Heart left ventricle (tissue), 16 donors: Measurements from ENCODE around the gene MANBA. TPM values are rescaled to one million over a fixed set of nuclear protein-coding genes. Genes with fewer than 3 reads are reported as not detected.

Experiments used
- ATAC-seq, 4 donors: fragments of 200-7000 bp; cut with Tn5 transposase; one replicate each; pipeline ENCODE4 v1.9.1; 2020 to 2022; ENCODE audit warnings: moderate library complexity in 4 of 4, mild to moderate bottlenecking in 3 of 4, moderate number of reproducible peaks in 1 of 4
- DNase-seq, 5 donors: peaks; one replicate each; pipeline ENCODE4 v3.0.0-alpha.2; 2020
- H3K27ac ChIP-seq, 12 donors: fragments of 200-600 bp; sonication (generic) in 4 of 12; one replicate each; pipeline versions ENCODE4 v1.5.0 to v1.8.0; 2016 to 2022; ENCODE audit warnings: mild to moderate bottlenecking in 2 of 12
- H3K27me3 ChIP-seq, 9 donors: fragments of 200-600 bp; sonication (generic) in 2 of 9; one replicate each; pipeline versions ENCODE4 v1.5.1 to v1.8.0; 2016 to 2022; ENCODE audit warnings: mild to moderate bottlenecking in 3 of 9
- H3K36me3 ChIP-seq, 9 donors: fragments of 200-600 bp; sonication (generic) in 2 of 9; one replicate each; pipeline versions ENCODE4 v1.5.0 to v1.8.0; 2018 to 2022; ENCODE audit warnings: mild to moderate bottlenecking in 2 of 9
- H3K4me1 ChIP-seq, 12 donors: fragments of 200-600 bp; sonication (generic) in 4 of 12; one replicate each; pipeline versions ENCODE4 v1.5.0 to v1.8.0; 2016 to 2022; ENCODE audit warnings: mild to moderate bottlenecking in 3 of 12
- H3K4me3 ChIP-seq, 12 donors: fragments of 200-600 bp; sonication (generic) in 4 of 12; one replicate each; pipeline versions ENCODE4 v1.5.0 to v1.8.0; 2017 to 2022; ENCODE audit warnings: mild to moderate bottlenecking in 9 of 12, moderate library complexity in 4 of 12
- H3K9me3 ChIP-seq, 12 donors: fragments of 200-600 bp; sonication (generic) in 4 of 12; one replicate each; pipeline versions ENCODE4 v1.5.0 to v1.8.0; 2016 to 2022; ENCODE audit warnings: mild to moderate bottlenecking in 1 of 12
- CTCF ChIP-seq, 12 donors: fragments of 200-600 bp; sonication (generic) in 4 of 12; IDR thresholded peaks; one replicate each; pipeline versions ENCODE4 v1.5.0 to v1.8.0; 2018 to 2022; ENCODE audit warnings: antibody characterized with exemption in 12 of 12, mild to moderate bottlenecking in 5 of 12
- POLR2A ChIP-seq, 2 donors: fragments of 450-650 bp; IDR thresholded peaks; one replicate each; pipeline ENCODE4 v1.6.1; 2017; ENCODE audit warnings: antibody characterized with exemption in 2 of 2, mild to moderate bottlenecking in 2 of 2, moderate library complexity in 2 of 2
- WGBS, 4 donors: extraction: QIAGEN DNeasy Blood & Tissue Kit in 2 of 4; methylation state at CpG; one replicate each; pipeline versions ENCODE4 v1.1.5 to v1.1.7; 2013 to 2018; 5-methylcytosine and 5-hydroxymethylcytosine counted together
- intact Hi-C, 10 donors: fragments of 100-400 bp; cut with DNase I; formaldehyde crosslinking; loops; one replicate each; pipeline versions ENCODE4 v1.11.1 to v1.14.2; 2022
- polyA plus RNA-seq, 2 donors: library from polyadenylated mRNA; stranded (reverse); fragments of 200-250 nt; gene quantifications; one replicate each; pipeline ENCODE4 v1.2.3, GENCODE V29; 2013
- total RNA-seq, 9 donors: library from RNA; depleted of rRNA in 2 of 9; stranded (reverse); fragments of >200 nt in 2 of 9; fragmentation: NEBNext Ultra II Directional in 3 of 9; extraction: Animal tissue kit (Norgen Biotek cat#: 25700) in 3 of 9; gene quantifications; one replicate each; pipeline versions ENCODE4 v1.1.0 to v1.2.4, GENCODE V29; 2016 to 2023
- donor health status: ischemic (EF 13 %, LVEDD 7.1; RV severe dilation, severe dysfunction).
- donor health status: healthy with polysubstance abuse.
- donor health status: DM: no; HTN: yes; CAD: no.
- donor health status: DM: no; HTN: no; CAD: no.
- donor health status: ischemic (EF 25% LVEDD 6.9; RV normal size, moderate dysfunction).
- donor health status: ischemic (EF 25% LVEDD 5.7; RV mildly dilated, moderate dysfunction).
- donor health status: healthy.
- donor health status: DM: yes; HTN: yes; CAD: no.
- donor health status: ischemic (EF 35%, LVEDD 5.7; RV mildly dilated, moderate dysfunction).
- donor health status: nonischemic (EF 11% LVEDD 7.7; RV severe dilation, severe dysfunction).
- donor health status: DM: yes; HTN: yes; CAD: no.
- donor health status: PGD.
- donor health status: ischemic (EF 29% LVEDD 5.4; RV normal size, mild dysfunction).
- donor health status: nonischemic (EF 23%, LVEDD 6.1; RV moderate dilation, normal function).

Gene MANBA
- total and polyA plus RNA-seq, 11 donors = 6.2 to 44.0 (median 34.2) TPM

- DNase-seq = no peak
- no peak overlapping the region for H3K4me3 ChIP-seq
- TF ChIP-seq CTCF (IDR thresholded peaks at IDR 0.05) (no peak), POLR2A (IDR thresholded peaks at IDR 0.05) (no peak)
- intact Hi-C loops = loop anchor here in 2 of 10 donors (5.0 to 10.0 kb wide), 2 partner anchors 95 to 97 kb away; partner anchors contain the start of gene NFKB1 (in 2 of the 2)
- ATAC-seq = peak in 1 of 4 donors; percentile 16
- peaks cover 0 to 15% (median 8%) of the 10 kb centered on the region in 12 donors for H3K4me1 ChIP-seq
- H3K27ac ChIP-seq = peak overlapping the region in 1 of 12 donors; percentile 7
- no peaks in the 10 kb centered on the region for H3K27me3 ChIP-seq
- H3K9me3 ChIP-seq = no peaks in the 10 kb centered on the region
- 81 to 92% (median 86%) methylated on average over 4 of the region's 4 CpGs for WGBS, 4 donors
- peaks cover 0 to 100% (median 97%) of the 10 kb centered on the region in 9 donors for H3K36me3 ChIP-seq
These were observed 161.3 kb downstream of the MANBA start for GRCh38 chr4:102599455-102599854.

GRCh38 chr4:102598762-102599374, 161.9 kb downstream of the MANBA start:
- ATAC-seq (peak in 2 of 4 donors; percentile 17 to 24), DNase-seq (no peak)
- Histone ChIP-seq H3K27ac (peak overlapping the region in 6 of 12 donors; percentile 7 to 55 (median 28)), H3K9me3 (no peaks in the 10 kb centered on the region), H3K4me1 (peaks cover 0 to 15% (median 8%) of the 10 kb centered on the region in 12 donors), H3K4me3 (no peak overlapping the region), H3K36me3 (peaks cover 0 to 100% (median 96%) of the 10 kb centered on the region in 9 donors), H3K27me3 (no peaks in the 10 kb centered on the region)
- WGBS, 4 donors = 81 to 90% (median 84%) methylated on average over 6 of the region's 6 CpGs
- intact Hi-C loops = loop anchor here in 2 of 10 donors (5.0 to 10.0 kb wide), 2 partner anchors 94 to 97 kb away; partner anchors contain the start of gene NFKB1 (in 2 of the 2)
- no peak for TF ChIP-seq POLR2A (IDR thresholded peaks at IDR 0.05)
- TF ChIP-seq CTCF (IDR thresholded peaks at IDR 0.05) = no peak

GRCh38 chr4:102598086-102598761, 162.5 kb downstream of the MANBA start:
- ATAC-seq (peak; percentile 53 to 79 (median 69)), DNase-seq (no peak)
- Histone ChIP-seq H3K27me3 (no peaks in the 10 kb centered on the region), H3K27ac (peak overlapping the region in 7 of 12 donors; percentile 5 to 55 (median 13)), H3K9me3 (no peaks in the 10 kb centered on the region), H3K4me1 (peaks cover 0 to 15% (median 8%) of the 10 kb centered on the region in 12 donors), H3K36me3 (peaks cover 0 to 100% (median 94%) of the 10 kb centered on the region in 9 donors), H3K4me3 (no peak overlapping the region)
- intact Hi-C loops = loop anchor here in 2 of 10 donors (5.0 to 10.0 kb wide), 2 partner anchors 93 to 96 kb away; partner anchors contain the start of gene NFKB1 (in 2 of the 2)
- TF ChIP-seq POLR2A (IDR thresholded peaks at IDR 0.05) (no peak), CTCF (IDR thresholded peaks at IDR 0.05) (no peak)
- 59 to 79% (median 67%) methylated on average over 1 of the region's 1 CpG for WGBS, 4 donors

GRCh38 chr4:102596532-102596931, 164.2 kb downstream of the MANBA start:
- H3K9me3 ChIP-seq = peaks cover 0 to 3% (median 0%) of the 10 kb centered on the region in 12 donors
- 86 to 92% (median 88%) methylated on average over 4 of the region's 4 CpGs for WGBS, 4 donors
- no peaks in the 10 kb centered on the region for H3K27me3 ChIP-seq
- DNase-seq (no peak), ATAC-seq (no peak)
- peaks cover 0 to 25% (median 8%) of the 10 kb centered on the region in 12 donors for H3K4me1 ChIP-seq
- intact Hi-C loops = loop anchor here in 2 of 10 donors (5.0 to 10.0 kb wide), 2 partner anchors 92 to 94 kb away; partner anchors contain the start of gene NFKB1 (in 2 of the 2)
- TF ChIP-seq CTCF (IDR thresholded peaks at IDR 0.05) (no peak), POLR2A (IDR thresholded peaks at IDR 0.05) (no peak)
- peaks cover 0 to 90% (median 82%) of the 10 kb centered on the region in 9 donors for H3K36me3 ChIP-seq
- H3K27ac ChIP-seq = no peak overlapping the region
- no peak overlapping the region for H3K4me3 ChIP-seq
